DMS53 (cell line): ENCODE data around the gene SEC22A.

Experiments
- DNase-seq: peaks from one replicate; lab custom pipeline; 2025; lab: John Stamatoyannopoulos, UW

Gene SEC22A

DNA sequence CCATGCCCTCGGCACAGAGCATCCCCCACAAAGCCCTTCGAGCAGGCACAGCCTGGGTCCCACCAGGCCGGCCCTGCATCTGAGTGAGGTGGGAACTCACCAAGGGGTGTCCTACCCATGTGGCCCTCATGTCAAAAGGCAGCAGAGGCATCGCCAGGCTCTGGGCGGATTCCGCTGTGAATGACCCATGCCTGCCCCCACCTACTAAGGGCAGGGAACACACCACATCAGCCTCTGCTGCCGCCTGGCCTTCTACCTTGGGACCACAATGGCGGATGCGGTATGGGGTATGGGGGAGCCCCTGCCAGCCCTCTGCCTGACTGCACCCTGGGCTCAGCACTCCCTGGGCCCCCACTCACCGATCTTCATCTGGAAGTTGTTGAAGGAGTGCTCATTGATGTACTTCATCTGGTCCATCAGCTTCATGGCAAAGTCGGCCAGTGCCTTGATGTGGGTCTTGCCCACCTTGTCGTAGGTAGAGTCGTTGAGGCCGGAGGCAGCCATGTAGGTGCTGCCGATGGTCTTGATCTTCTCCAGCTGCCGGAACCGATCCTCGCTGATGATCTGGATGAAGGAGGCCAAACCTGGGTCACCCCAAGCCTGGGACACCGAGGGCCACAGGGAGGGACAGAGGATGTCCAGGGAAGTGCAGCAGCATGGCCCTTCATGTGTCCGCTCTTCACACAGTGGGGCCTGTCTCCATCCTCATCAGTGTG, 87.8 kb downstream of the SEC22A start:
- no peak for DNase-seq

DNA sequence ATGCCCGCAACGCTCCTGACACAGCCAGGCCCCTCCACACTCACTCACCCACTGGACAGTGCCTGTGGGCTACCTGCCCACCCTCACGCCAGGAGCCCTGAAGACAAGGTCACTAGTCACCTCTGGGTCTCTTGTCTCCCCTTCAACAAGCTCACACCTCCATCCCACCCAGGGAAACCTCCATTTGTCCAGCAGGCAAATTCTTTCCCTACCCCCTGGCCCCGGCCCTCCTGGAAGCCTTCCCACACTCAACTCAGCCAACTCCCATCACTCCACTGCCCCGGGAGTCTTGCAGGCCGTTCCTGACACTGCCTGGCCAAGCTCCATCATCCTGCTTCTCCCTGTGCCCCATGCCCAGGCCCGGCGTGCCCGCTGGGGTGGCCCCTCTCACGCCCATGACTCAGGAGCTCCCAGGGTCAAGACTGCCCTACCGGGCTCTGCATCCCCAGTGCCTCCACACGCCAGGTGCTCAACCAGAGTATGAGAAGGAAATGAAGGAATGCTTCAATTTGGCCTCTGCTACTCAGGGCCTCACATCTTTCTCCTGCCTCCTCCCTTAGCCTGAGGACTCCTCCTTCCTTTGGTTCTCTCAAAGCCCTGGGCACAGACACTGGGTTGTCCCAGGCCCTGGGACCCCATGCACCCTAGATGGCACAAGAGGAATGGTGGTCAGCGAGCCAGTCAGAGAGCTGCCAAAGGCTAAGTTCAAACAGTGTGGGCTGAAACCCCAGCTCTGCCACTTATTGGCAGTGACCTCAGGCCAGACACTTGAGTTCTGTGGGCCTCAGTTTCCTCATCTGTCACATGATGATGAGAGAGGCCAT, 88.6 kb downstream of the SEC22A start:
- no peak for DNase-seq

DNA sequence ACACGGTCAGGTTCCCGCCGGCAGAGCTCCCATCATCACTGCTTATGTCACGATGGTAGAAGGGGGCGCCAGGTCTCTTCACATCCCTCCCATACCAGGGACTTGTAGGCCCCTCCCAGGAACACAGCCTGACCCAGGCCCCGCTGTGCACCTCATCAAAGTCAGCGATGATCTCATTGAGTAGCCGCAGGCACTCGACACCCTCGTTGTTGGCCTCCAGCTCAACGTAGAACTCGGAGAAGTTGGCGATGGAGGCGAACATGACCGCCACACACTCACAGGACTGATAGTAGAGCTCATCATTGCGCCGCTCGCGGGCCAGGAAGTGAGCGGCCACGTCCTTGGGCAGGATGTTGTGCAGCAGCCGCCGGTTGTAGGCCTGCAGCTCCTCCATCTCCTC, 89.2 kb downstream of the SEC22A start:
- no peak for DNase-seq

DNA sequence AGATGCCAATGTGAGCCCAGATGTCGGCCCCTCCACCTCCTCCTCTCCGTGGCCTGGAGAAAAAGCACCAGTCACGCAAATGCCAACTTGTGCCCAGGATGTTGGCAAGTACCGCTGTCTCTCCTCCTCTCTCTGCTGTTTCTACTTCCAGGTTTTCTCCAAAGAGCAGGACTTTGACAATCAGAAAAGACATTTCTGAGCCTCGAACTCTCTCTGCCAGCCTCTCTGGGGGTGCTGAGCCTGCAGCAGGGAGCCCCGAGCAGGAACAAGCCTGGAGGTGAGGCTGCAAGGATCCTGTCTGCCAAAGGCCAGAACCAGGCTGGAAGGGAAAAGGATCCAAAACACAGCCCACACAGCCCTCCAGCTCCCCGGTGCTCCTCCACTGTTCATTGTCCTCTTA, 89.7 kb downstream of the SEC22A start:
- no peak for DNase-seq

DNA sequence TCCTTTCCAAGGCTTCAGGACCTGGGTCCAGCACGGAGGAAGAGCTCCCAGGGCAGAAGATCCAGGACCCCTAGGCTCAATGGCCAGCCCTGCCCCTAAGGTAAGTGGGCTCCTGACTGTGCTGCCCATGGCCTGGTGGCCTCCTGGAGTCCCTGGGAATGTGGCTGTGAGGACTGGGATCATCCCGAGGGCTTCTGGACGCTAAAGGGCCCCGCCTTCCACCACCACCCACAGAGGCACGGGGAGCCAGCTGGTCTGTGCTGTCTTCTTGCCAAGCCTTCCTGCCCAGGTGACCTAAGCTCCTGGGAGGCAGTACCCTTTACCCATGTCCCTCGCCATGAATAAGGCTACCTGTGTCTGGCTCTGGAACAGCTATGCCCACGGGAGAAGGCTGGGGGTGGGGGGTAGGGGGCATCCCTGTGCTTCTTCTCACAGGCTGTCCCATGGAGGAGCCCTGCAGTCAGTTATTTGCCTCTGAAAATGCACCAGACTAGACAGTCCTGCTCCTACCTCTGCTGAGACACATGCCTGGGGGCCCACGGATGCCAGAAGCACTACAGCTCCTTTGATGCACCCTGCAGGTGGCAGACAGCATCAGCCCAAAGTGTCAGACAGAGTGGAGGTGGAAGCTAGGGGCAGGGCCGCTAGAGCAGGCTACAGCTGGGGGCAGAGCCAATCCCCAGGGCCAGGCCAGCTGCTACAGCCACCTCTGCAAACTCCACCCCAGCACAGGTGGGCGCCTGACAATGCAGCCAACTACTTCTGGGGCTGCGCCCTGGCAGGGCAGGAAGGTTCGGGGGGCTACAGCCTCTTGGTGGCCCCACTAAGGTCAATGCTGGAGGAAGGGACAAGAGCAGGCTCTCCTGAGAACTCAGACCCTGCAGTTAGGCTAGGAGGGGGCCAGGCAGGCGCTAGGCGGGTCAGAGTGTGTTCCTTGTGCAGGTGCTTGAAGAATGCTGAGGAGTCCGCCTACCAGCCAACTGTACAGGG, 90.9 kb downstream of the SEC22A start:
- DNase-seq: no peak

DNA sequence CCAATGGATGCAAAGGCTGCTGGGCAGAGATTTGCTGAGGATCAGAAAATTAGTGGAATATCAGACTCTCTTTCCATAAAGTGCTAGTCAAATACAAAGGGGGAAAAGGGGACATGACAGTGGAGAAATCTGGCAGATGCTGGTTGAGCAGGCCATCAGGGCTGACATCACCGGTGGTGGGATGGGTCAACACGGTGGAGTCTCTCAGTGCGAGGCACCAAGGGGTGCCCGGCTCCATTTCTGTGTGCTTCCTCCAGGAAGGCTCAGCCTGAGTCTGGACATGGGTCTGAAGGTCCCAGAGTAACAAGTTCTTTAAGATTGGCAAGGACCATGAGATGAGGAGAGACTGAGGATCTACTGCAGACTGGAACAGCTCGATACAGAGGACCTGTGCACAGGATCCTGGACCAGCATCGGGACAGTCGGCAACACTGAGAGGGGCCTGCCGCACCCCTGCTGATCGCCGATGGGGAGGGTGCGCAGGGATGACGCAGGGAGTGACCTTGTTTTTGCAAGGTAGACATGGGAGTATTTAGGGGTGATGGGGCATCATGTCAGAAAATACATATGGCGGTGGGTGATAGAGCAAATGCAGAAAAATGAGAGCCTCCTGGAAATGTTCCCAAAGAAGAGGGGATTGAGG, 92.7 kb downstream of the SEC22A start:
- no peak for DNase-seq

DNA sequence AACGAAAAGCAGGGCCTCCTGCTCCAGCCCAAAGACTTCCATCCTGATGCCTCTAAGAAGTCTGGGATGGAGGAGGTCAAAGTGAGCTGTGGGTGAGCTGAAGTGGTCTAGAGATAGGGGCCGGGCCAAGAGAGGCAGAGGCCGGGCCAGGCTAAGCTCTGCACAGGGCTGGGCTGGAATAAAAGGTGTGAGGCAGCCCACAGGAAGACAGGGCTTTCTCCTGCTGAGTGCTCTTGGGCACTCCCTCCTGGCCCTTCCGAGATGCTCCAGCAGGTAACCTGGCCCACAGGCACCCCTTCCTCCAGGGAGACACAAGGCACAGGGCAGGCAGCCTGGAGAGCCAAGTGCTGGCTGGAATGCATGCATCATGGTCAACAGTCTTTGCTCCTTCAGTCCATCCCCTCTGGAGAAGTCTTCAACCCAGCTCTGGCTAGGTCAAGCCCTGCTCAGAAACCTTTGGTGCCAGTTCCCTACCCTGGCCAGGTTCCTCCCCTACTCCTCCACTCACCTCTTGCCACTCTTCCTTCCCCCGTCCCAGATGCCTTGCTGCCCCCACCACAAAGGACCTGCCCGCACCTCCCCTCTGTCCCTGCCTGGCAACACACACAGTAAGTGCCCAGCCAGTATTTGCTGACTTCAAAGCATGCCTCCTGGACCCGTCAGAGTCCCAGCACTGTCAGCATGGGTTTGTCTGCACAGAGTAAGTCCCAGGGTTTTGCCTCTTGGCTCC, 93.6 kb downstream of the SEC22A start:
- no peak for DNase-seq

DNA sequence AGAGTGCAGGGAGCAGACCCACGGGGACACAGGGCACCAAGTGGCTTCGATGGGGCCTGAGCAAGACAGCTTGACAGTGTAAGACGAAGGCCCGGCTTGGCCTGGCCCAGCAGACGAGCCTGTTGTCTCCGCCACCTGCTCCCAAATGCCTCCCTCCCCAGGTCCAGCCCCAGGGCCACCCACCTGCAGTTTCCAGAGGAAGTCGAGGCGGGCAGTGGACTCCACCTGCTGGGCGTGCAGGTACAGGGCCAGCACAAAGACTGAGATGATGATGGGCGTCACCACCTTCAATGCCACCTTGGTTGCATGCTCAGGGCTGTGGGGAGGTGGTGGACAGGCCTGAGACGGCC, 94.1 kb downstream of the SEC22A start:
- no peak for DNase-seq

DNA sequence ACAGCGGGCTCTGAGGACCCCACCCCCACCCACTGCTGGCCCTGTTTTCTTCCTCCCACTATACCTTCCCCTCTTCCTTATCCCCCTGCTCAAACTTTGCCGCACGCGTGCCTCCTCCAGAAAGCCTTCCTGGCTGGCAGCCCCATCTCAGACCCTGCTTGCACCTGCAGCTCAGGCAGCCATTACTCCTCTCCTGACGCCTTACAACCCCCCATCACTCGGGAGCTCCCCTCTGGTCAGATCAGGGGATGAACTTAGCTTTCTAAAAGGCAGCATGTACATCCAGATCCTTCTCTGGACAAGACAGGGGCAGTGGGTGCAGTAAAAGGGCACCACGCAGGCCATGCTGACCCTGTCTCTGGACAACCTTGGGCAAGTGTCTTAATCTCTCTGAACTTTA, 94.5 kb downstream of the SEC22A start:
- DNase-seq: no peak

DNA sequence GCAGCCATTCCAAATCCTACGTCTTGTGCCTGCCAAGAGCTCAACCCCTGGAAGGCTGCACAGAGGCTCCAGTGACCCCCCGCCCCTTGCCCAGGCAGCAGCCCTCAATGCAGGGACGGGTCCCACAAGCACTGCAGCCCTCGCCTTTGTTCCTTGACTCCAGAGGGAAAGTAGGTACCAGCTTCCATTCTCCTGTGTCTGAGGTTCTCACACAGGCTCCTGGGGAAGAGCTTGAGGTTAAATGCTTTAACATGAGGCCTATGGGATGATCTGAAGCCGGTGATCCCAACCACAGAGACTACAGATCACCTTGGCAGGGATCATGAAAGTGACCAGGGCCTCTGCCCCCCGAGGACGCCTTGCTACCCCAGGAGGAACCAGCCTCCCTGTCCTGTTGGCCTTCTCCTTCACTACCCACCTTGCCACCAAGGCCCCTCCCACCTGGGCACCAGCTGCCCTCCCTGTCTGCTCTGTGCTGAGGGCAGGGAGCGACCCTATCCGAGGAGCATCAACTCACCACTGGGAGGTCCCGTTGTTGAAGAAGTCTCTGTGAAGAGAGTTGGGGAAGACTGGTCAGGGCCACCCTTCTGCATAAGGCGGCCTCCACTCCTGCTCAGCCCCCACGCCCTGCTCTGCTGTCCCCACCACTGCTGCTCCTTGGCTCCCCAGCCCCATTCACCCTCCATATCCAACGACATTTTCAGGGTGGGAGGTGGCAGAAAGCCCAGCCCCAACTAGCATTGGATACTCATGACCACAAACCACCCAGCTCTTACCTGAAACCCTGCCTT, 95.3 kb downstream of the SEC22A start:
- no peak for DNase-seq

DNA sequence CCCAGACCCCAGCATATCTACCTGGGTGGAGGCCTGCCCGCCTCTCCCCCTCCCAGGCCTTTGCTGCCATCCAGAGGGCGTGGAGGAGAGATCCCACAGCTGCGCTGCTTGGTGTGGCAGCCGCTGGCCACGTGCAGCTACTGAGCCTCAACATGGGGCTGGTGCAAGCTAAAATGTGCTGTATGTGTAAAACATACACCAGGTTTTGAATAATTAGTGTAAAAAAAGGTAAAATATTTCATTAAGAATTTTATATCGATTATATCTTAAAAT, 95.8 kb downstream of the SEC22A start:
- no peak for DNase-seq

DNA sequence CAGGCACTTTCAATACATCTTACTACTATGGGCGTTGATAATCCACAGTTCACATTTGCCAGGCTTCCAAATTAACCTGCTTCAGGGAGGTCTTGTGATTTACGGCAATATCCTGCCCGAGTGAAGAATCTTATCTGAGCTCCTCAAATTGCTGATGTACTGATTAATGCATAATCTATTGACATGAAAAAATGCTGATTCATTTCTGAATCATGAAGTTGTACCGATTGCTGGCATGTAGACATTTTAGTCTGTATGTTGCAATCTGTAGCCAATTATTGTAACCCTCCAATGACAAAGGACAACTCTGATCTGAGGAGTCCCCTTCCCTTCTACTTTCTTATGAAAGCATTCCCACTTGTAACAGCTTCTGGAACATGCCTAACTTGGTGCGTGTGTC, 97.2 kb downstream of the SEC22A start:
- DNase-seq: no peak

DNA sequence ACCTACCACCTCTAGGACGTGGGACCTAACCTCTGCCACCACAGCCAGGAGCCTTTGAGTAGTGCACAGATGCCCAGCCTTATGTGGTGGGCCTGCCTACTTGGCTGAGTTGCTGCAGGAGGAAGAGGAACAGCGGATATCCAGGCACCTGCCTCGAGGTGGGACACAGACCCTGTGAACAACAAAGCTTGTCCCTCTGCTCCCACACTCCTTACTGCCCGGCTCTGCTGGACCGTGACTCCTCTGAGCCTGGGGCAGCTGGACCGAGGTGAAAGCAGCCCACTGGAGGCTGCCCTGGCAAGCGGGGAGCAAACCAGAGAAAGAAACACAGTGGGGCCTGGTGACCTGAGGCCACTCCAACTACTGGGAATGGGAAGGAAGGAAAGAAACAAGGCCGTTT, 97.8 kb downstream of the SEC22A start:
- DNase-seq: no peak

DNA sequence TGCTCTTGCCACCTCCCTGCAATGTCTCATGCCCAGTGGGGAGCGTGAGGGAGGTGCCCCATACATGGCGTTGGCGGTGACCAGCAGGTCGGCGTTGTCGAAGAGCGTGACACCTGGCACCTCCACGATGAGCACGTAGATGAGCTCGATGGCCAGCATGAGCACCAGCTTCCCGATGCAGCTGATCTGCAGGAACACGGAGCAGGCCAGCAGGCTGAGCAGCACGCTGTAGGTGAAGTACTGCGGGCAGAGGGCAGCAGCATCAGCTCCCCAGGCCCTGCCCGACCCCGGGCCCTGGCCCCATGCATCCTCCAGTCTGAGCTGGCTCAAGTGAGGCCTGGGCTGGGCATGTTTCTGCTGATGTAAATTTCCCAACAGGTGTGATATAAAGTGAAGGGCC, 98.3 kb downstream of the SEC22A start:
- DNase-seq: no peak

DNA sequence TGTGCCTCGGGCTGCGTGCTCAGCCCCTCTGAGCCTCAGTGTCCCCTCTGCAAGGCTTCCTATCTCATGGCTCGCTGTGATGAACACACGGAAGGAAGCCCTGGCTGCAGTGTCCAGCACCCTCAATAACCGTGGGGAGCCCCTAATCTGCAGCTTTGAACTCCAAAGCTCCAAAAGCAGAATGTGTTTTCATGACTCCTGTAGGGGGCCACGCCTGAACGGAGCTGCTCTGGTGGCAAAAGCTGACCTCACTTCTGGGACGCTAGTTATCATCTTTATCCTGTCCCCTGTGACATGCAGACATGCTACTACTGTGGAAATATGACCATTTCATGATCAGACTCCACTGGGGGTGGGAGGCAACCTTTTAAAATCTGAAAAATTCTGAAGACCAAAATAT, 98.8 kb downstream of the SEC22A start:
- DNase-seq: no peak

DNA sequence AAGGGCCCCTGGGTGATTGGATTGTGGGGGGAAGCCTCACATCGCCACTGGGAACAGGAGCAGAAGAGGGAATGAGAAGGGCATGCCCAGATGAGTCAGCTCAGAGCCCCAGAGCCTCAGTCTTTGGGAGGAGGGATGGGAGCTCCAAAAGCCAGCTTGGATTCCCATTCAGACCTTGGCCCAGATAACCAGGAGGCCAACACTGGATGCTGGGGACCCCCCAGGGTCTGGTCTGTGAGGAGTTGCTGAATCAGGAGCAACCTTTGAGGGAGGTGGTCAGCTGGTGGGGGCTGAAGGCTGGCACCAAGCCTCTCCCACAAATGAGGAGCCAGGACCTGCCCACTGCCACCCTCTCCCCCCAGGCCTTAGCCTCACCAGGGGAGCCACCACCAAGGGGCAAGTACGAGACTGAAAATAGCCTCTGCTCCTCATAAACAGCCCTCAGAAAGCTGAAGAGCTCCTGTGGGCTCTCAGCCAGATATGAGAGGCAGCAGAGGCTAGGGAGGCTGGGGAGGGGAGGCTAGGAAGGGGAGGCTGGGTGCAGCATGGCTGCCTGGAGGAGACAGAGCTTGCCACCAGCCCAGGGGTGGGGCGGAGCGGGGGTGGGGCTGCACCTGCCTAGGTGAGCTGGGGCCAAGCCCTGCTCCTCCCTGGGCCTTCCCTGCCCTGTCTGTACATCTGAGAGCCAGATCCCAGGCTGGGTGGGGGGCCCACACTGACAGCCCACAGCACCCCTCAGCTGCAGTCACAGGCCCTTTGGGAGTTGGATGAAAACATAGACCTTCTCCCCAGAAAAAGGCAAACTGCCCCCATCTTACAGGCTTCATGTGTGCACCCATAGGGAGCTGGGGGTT, 99.8 kb downstream of the SEC22A start:
- no peak for DNase-seq

DNA sequence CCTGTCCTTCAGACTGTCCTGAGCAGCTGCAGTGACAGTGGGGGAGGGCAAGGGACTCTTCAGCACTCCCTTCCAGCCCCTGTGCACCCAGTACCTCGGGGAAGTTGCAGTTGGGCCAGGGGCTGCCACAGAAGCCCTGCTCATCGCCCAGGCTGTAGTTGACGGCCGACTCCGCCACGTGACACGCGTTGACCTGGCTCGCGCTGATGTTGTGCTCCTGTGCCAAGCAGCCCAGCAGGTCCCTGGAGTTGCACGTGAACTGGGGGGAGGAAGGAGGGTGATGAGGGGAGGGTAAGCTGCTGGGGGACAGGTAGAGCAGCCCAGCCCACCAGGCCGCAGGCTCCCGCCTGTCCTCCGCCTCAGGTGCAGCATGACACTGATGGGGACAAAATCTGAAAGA, 101.2 kb downstream of the SEC22A start:
- no peak for DNase-seq

DNA sequence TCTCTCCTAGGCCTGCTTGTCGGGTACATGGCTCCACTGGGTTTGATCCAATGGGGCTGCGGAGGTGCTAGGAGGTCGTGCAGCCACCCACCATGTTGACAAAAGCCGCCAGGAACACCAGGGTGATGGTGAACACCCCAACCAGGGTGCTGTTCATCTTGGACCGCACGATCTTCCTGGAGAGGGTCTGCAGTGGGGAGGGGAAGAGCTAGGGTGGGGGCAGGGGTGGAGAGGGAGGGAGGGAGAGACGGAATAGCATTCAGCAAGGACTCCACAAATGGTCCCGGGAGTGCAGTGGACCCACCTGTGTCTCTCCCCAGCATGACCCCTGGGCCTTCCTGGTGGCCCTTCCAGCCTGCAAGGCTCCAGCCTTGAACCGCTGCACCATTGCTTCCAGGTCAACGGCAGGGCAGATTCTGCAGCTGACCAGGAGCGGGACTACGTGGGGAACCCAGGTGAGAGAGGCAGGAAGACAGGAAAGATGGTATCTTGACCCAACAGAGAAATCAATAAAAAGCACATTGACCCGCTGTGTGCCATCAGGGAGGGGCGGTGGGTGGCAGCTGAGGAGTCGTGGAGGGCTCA, 102.3 kb downstream of the SEC22A start:
- DNase-seq: no peak

DNA sequence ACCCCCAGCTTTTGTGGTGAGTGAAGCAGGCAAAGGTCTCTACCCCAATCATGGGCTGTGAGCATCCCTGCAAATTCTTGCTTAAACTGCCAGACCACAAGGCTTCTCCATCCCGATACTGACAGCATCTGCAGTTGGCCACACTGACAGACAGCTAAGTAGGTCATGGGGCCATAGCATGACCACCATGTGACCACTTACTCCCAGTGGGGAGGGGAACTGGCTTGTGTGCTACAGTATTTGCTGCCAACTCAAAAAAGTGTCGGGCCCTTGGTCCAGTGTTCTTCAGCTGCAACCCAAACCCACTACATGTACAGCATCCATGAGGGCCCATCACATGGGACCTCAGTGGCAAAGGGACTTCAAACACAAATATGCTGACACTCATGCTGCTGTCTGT, 103.4 kb downstream of the SEC22A start:
- no peak for DNase-seq

DNA sequence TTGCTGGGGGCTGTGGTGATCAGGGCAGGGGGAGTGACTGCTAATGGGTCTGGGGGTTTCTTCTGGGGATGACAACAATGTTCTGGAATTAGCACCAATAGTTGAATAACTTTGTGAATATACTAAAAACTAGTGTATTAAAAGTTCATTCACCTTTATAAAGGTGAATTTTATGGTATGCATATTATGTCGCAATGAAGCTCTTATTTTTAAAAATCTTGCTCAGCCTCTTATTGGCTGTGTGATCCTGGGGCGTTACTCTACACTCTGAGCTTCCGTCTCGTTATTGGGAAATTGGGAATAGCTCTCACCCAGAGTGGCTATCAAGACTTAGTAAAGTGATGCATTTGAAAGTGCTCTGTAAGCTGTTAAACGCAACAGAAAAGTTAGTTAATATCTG, 105.3 kb downstream of the SEC22A start:
- DNase-seq: no peak
